Hepatocyte (in vitro differentiated cells): ENCODE measurements around the gene SHF. TPM values are rescaled to one million over a fixed set of nuclear protein-coding genes. Genes with fewer than 3 reads are reported as not detected.

Experiments
- DNase-seq: peaks from one replicate; pipeline ENCODE4 v3.0.0-alpha.2; 2016; ENCODE audit warnings: low spot score
- H2AFZ ChIP-seq: fragments of 200-600 bp; sonication (generic); 2 replicates; pipeline ENCODE4 v1.6.0; 2016; ENCODE audit warnings: antibody characterized with exemption, mild to moderate bottlenecking
- H3K27ac ChIP-seq: fragments of 200-600 bp; sonication (generic); 2 replicates; pipeline ENCODE4 v1.5.1; 2016; ENCODE audit warnings: mild to moderate bottlenecking
- H3K27me3 ChIP-seq: fragments of 200-600 bp; sonication (generic); 2 replicates; pipeline ENCODE4 v1.6.1; 2016
- H3K36me3 ChIP-seq: fragments of 200-600 bp; sonication (generic); replicated peaks from 2 replicates; pipeline ENCODE4 v1.5.1; 2016; ENCODE audit warnings: low read depth; ENCODE audit not compliant: insufficient read depth
- H3K4me1 ChIP-seq: fragments of 200-600 bp; sonication (generic); 2 replicates; pipeline ENCODE4 v1.5.1; 2016; ENCODE audit warnings: mild to moderate bottlenecking, moderate library complexity; ENCODE audit not compliant: insufficient read depth
- H3K4me2 ChIP-seq: fragments of 200-600 bp; sonication (generic); 2 replicates; pipeline ENCODE4 v1.6.0; 2016
- H3K4me3 ChIP-seq: fragments of 200-600 bp; sonication (generic); 2 replicates; pipeline ENCODE4 v1.5.1; 2016; ENCODE audit warnings: mild to moderate bottlenecking
- H3K79me2 ChIP-seq: fragments of 200-600 bp; sonication (generic); 2 replicates; pipeline ENCODE4 v1.6.0; 2017; ENCODE audit warnings: mild to moderate bottlenecking
- H3K9me2 ChIP-seq: fragments of 200-600 bp; sonication (generic); replicated peaks from 2 replicates; pipeline ENCODE4 v1.6.0; 2017; ENCODE audit warnings: mild to moderate bottlenecking; ENCODE audit not compliant: insufficient read depth
- H3K9me3 ChIP-seq: fragments of 200-600 bp; sonication (generic); 2 replicates; pipeline ENCODE4 v1.5.1; 2016; ENCODE audit warnings: low read depth, mild to moderate bottlenecking
- H4K20me1 ChIP-seq: fragments of 200-600 bp; sonication (generic); 2 replicates; pipeline ENCODE4 v1.6.0; 2016; ENCODE audit warnings: mild to moderate bottlenecking; ENCODE audit not compliant: insufficient read depth, poor library complexity, severe bottlenecking
- EZH2 ChIP-seq: fragments of 200-600 bp; sonication (generic); IDR thresholded peaks from 2 replicates; pipeline ENCODE4 v1.6.1; 2016; ENCODE audit warnings: antibody characterized with exemption, mild to moderate bottlenecking, borderline replicate concordance
- EZH2phosphoT487 ChIP-seq: fragments of 200-600 bp; sonication (generic); IDR thresholded peaks from one replicate; pipeline ENCODE4 v1.6.1; 2018; ENCODE audit warnings: antibody characterized with exemption, mild to moderate bottlenecking, low read depth, moderate library complexity; ENCODE audit not compliant: unreplicated experiment, severe bottlenecking
- WGBS: methylation state at CpG from one replicate; pipeline ENCODE4 v1.1.6; 2016; ENCODE audit warnings: low lambda C conversion rate; ENCODE audit errors: missing lambda C conversion rate; 5-methylcytosine and 5-hydroxymethylcytosine counted together
- polyA plus RNA-seq: library from polyadenylated mRNA; unstranded; fragments of >200 nt; fragmentation: Nextera tagmentation; extraction: Ambion mirVana; gene quantifications from 2 replicates; pipeline ENCODE4 v1.2.1, GENCODE V29; 2016
- total RNA-seq: library from RNA; depleted of rRNA; stranded (reverse); fragments of >200 nt; gene quantifications from 2 replicates; pipeline ENCODE4 v1.2.3, GENCODE V29; 2014
- TF ChIP-seq, protein P1 (sequence below): fragments of 200-600 bp; sonication (generic); IDR thresholded peaks from 2 replicates; pipeline ENCODE4 v1.5.1; 2016; ENCODE audit warnings: antibody characterized with exemption, mild to moderate bottlenecking; ENCODE audit not compliant: poor library complexity

Gene SHF
- total and polyA plus RNA-seq, 2 experiments from 2014 or later = 13.3 to 15.0 TPM

DNA sequence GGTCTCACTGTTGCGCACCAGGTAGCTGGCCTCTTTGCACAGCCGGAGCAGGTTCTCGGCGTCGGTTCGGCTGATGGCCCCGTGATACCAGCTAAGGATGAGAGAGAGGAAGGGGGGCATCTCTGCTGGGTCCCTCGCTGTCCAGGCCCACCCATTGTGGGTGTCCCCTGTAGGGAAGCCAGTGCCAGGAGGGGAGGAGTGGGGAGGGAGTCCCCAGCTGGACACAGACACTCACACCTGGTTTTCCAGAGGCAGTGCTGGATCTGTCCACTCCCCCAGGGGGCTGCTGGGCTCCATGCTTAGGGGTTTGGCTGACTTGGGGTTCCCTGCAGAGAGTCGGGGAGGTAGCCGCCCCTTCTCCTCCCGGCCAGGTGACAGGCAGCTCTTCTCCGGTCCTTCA lies 15.9 kb downstream of the SHF start:
- H3K79me2 ChIP-seq = no peaks in the 10 kb centered on the region
- 97% methylated on average over 11 of the region's 12 CpGs for WGBS
- no peaks in the 10 kb centered on the region for H4K20me1 ChIP-seq
- H3K27ac ChIP-seq = no peak overlapping the region
- H3K9me3 ChIP-seq = no peaks in the 10 kb centered on the region
- no peak overlapping the region for H3K4me3 ChIP-seq
- H3K36me3 ChIP-seq = no peaks in the 10 kb centered on the region
- DNase-seq = no peak
- H3K9me2 ChIP-seq = no peaks in the 10 kb centered on the region
- no peak overlapping the region for H3K4me2 ChIP-seq
- TF ChIP-seq, protein P1, sequence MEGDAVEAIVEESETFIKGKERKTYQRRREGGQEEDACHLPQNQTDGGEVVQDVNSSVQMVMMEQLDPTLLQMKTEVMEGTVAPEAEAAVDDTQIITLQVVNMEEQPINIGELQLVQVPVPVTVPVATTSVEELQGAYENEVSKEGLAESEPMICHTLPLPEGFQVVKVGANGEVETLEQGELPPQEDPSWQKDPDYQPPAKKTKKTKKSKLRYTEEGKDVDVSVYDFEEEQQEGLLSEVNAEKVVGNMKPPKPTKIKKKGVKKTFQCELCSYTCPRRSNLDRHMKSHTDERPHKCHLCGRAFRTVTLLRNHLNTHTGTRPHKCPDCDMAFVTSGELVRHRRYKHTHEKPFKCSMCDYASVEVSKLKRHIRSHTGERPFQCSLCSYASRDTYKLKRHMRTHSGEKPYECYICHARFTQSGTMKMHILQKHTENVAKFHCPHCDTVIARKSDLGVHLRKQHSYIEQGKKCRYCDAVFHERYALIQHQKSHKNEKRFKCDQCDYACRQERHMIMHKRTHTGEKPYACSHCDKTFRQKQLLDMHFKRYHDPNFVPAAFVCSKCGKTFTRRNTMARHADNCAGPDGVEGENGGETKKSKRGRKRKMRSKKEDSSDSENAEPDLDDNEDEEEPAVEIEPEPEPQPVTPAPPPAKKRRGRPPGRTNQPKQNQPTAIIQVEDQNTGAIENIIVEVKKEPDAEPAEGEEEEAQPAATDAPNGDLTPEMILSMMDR = no peak
- TF ChIP-seq EZH2 = no peak
- no peak for TF ChIP-seq EZH2phosphoT487
- no peak overlapping the region for H2AFZ ChIP-seq
- H3K27me3 ChIP-seq = no peaks in the 10 kb centered on the region
- no peaks in the 10 kb centered on the region for H3K4me1 ChIP-seq

DNA sequence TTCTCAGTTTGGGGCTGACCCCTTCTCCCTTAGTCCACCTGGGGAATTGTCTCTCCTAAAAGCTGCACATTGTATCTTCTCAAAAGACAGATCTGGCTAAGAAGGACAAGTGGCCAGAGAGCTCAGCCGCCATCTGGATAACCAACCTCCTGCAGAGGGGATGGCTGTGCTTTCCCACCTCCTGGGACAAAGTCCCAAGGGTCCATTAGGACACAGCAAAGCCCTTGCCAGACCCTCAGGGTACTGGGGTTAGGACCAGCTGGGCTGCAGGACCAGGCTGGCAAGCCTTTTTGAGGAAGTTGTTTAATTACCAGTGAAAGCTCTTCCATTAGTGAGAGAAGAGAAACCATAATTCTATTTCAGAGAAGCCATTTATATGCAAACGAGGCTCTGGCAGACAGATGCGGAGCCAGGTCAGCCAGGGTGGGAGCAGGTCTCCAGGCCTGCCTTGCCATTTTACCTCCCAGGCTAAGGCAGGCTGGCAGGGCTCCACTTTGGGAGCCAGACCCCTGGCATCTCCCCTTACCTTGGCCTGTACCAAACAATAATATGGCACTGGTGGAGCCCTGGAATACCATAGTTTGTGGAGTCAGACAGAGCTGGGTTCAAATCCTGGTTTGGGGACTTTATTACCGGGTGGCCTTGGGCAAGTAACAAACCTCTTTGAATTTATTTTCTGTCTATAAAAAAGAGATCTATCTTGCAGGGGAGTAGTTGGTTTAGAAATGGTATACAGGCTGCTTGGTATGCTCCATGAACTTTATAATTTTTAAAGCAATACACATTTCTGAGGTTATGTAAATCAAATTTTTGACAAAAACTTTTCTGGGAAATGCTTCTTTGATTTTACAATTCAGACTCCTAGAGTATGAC lies 17.9 kb downstream of the SHF start:
- DNase-seq = no peak
- H2AFZ ChIP-seq = no peak overlapping the region
- H3K36me3 ChIP-seq = no peaks in the 10 kb centered on the region
- H3K27ac ChIP-seq = no peak overlapping the region
- H3K4me3 ChIP-seq = no peak overlapping the region
- TF ChIP-seq, protein P1 = no peak
- TF ChIP-seq EZH2phosphoT487 (no peak), EZH2 (no peak)
- no peaks in the 10 kb centered on the region for H3K27me3 ChIP-seq
- H3K4me2 ChIP-seq = no peak overlapping the region
- no peaks in the 10 kb centered on the region for H3K9me3 ChIP-seq
- H3K9me2 ChIP-seq = no peaks in the 10 kb centered on the region
- no peaks in the 10 kb centered on the region for H4K20me1 ChIP-seq
- peaks cover 8% of the 10 kb centered on the region for H3K79me2 ChIP-seq
- H3K4me1 ChIP-seq = peaks cover 11% of the 10 kb centered on the region
- 89% methylated on average over 4 of the region's 4 CpGs for WGBS

DNA sequence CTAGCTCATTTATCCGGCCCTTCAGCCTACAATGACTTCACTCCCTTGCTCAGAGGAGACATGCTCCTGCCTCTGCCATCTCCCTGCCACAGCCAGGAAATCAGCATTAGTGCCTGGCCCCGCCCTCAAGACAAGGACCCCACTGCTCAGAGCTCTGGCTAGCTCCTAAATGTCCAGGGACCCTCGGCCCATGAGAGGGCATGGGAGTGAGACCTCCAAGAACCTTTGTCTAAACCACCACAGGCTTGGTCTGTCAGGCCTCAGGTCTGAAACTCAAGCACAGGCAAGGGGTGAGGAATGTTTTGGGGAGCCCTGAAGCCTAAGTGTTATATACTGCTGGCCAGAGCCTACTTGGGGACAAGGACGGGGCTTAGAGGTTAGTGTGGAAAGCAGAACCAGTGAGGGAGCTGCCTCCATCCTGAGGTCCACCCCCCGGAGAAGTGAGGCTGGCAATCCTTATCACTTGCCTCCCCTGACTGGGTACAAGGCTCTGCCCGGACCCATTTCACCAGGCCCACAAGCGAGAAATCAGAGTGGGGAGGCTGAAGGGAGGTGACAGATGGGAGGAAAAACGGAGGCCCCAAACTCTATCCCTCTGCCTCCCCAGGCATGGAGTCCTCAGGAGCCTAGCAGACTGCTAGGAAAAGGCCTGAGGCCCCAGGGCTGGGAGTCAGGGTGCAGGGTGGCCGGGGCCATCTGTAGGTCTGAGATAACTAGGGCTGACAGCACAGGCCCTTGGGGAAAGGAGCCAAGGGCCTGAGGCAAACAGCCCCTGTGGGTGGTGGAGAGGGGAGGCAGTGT lies 18.8 kb downstream of the SHF start:
- no peaks in the 10 kb centered on the region for H3K27me3 ChIP-seq
- H3K36me3 ChIP-seq = no peaks in the 10 kb centered on the region
- no peak overlapping the region for H3K4me2 ChIP-seq
- no peaks in the 10 kb centered on the region for H3K9me3 ChIP-seq
- H4K20me1 ChIP-seq = no peaks in the 10 kb centered on the region
- DNase-seq = no peak
- no peak overlapping the region for H3K27ac ChIP-seq
- WGBS = 93% methylated on average over 9 of the region's 9 CpGs
- peaks cover 12% of the 10 kb centered on the region for H3K4me1 ChIP-seq
- H3K79me2 ChIP-seq = peaks cover 8% of the 10 kb centered on the region
- H3K9me2 ChIP-seq = no peaks in the 10 kb centered on the region
- no peak for TF ChIP-seq EZH2phosphoT487
- H2AFZ ChIP-seq = no peak overlapping the region
- no peak overlapping the region for H3K4me3 ChIP-seq

DNA sequence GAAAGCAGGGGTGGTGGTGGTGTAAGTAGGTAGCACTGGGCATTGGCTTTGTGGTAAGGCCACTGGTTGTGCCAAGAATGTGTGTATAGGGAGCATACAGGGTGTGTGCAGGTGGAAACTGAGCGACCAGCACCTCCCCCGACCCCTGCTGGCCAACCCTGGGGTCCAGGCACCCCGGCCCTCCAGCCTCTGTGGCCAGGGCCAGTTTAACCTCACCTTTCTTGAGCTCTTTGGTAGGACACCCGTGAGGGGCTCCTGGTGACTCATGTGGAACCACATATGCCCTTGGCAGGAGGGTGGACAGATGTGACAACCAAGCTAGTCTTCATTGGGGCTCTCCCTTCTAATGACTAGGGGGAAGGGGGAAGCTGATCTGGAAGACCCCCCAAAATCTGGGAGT lies 19.5 kb downstream of the SHF start:
- TF ChIP-seq, protein P1 = no peak
- TF ChIP-seq EZH2phosphoT487 (no peak), EZH2 (no peak)
- H3K4me3 ChIP-seq = no peak overlapping the region
- no peaks in the 10 kb centered on the region for H4K20me1 ChIP-seq
- H3K79me2 ChIP-seq = peaks cover 8% of the 10 kb centered on the region
- H3K4me1 ChIP-seq = peaks cover 19% of the 10 kb centered on the region
- H3K27ac ChIP-seq = no peak overlapping the region
- H3K27me3 ChIP-seq = no peaks in the 10 kb centered on the region
- H3K9me2 ChIP-seq = no peaks in the 10 kb centered on the region
- H3K36me3 ChIP-seq = no peaks in the 10 kb centered on the region
- H3K4me2 ChIP-seq = no peak overlapping the region
- no peaks in the 10 kb centered on the region for H3K9me3 ChIP-seq
- WGBS = 94% methylated on average over 4 of the region's 4 CpGs
- no peak overlapping the region for H2AFZ ChIP-seq
- DNase-seq = no peak
